Activated B cell treated with CpG ODN at 0.5 μM for 24 hours (primary cell): Measurements from ENCODE around the gene KAT6B. TPM values are rescaled to one million over a fixed set of nuclear protein-coding genes. Genes with fewer than 3 reads are reported as not detected.
"Not testable (repeated sequence)": the region's sequence is repeated elsewhere in the genome, so short reads cannot be mapped to it uniquely, and the experiment has no call there.

Experiments
- ATAC-seq: fragments of 200-7000 bp; cut with Tn5 transposase; one replicate; pipeline ENCODE4 v1.10.0; 2021; ENCODE audit warnings: low read depth, mild to moderate bottlenecking, moderate library complexity
- CTCF ChIA-PET: fragments of 350-600 bp; sonication (Branson Sonifier 250); formaldehyde crosslinking; loops from one replicate; lab custom pipeline; 2021; ENCODE audit warnings: antibody characterized with exemption; lab: Charles Lee
- POLR2A ChIA-PET: fragments of 350-600 bp; sonication (Branson Sonifier 250); formaldehyde crosslinking; loops from one replicate; lab custom pipeline; 2021; ENCODE audit warnings: antibody characterized with exemption; lab: Charles Lee
- DNase-seq: peaks from one replicate; pipeline ENCODE4 v3.0.0; 2022
- H3K27ac Mint-ChIP-seq: one replicate; pipeline ENCODE4 v1.8.0; 2020; ENCODE audit warnings: mixed read lengths
- H3K27me3 Mint-ChIP-seq: one replicate; pipeline ENCODE4 v1.8.0; 2021; ENCODE audit warnings: mixed read lengths
- H3K36me3 Mint-ChIP-seq: one replicate; pipeline ENCODE4 v1.8.0; 2021; ENCODE audit warnings: low read depth, mixed read lengths
- H3K4me1 Mint-ChIP-seq: one replicate; pipeline ENCODE4 v1.8.0; 2021; ENCODE audit warnings: mixed read lengths
- H3K4me3 Mint-ChIP-seq: one replicate; pipeline ENCODE4 v1.8.0; 2020; ENCODE audit warnings: mild to moderate bottlenecking, mixed read lengths
- H3K9me3 Mint-ChIP-seq: one replicate; pipeline ENCODE4 v1.8.0; 2020; ENCODE audit warnings: mixed read lengths
- intact Hi-C: fragments of 100-400 bp; cut with micrococcal nuclease; formaldehyde crosslinking; loops from one replicate; pipeline ENCODE4 v1.15.1; 2024
- total RNA-seq: library from RNA; stranded (reverse); gene quantifications from 2 replicates; pipeline ENCODE4 v1.2.3, GENCODE V29; 2022
- TF ChIP-seq, protein P1 (sequence below): fragments of 200-600 bp; IDR thresholded peaks from one replicate; pipeline ENCODE4 v1.8.0; 2022; ENCODE audit warnings: antibody characterized with exemption, mild to moderate bottlenecking

The KAT6B gene
- total RNA-seq, 1 donor from 2014 or later: 45.2 TPM

DNA sequence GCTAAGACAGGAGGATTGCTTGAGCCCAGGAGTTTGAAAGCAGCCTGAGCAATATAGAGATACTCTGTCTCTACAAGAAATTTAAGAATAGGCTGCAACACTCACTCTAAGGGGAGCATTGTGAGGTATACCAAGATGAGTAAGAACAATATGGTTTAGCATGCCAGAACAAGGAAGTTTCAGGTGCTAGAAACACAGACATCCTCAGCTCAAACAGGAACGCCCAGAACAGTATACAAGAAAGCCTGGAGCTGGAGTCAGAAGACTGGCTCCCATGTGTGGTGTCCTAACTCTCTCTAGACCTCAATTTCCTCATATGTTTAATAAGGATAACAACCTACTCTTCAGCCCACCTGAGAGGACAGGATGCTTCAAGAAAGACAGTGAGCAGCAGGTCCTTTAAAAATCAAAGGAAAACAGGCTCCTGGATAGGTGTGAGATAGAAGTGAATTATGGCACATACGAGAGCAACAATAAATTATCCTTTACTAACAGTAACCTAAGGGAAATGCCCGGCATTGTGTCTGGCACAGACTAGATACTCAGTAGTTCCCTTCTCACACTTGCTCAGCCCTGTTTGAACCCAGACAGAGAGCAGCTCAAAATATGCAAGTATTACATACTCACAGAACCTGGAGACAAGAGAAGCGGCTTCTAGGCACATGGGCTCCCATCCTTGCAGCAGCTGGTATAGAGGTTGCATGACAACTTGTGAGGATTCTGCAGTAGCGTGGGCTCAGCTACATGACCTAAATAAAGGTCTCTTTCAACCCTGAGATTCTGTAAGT lies 45.4 kb downstream of the KAT6B start:
- POLR2A ChIA-PET: interaction anchor here (1.2 kb wide), 1 partner anchor 17 kb away, joined by 4 read pairs; no protein-coding TSS in a partner anchor
- intact Hi-C loops: loop anchor here (2.0 kb wide), 1 partner anchor 17 kb away; no protein-coding TSS in a partner anchor

DNA sequence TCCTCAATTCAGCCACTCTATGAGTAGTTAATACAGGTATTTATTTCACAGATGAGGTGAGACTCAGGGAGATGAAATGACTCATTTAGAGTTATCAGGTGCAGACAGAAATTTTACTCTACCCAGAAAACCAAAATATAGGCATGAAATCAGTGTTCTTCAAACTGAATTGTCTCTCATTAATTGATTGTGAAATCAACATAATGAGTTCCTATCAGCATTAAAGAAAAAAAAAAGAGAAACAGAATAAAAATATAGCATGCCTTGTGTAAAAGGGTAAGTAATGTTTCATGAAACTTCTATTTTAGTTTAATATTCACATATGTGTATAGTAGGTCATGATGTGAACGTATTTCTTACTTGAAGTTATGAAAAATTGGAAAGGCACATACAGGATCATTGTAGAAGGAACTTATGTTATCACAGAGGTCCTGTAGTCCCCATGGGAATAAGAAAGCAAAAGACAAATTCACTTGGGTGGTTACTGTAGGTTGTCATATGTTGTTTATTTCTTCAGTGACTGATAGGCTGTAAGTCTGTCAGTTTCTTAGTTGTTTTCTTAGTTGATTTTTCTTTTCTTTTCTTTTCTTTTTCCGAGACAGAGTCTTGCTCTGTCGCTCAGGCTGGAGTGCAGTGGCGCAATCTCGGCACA lies 47.5 kb downstream of the KAT6B start:
- Mint-ChIP-seq H3K27me3 (no peaks in the 10 kb centered on the region), H3K36me3 (no peaks in the 10 kb centered on the region)

More for the DNA sequence above, 45.4 kb downstream of the KAT6B start:
- DNase-seq (no peak), ATAC-seq (peak; percentile 74)
- no peaks in the 10 kb centered on the region for H3K36me3 Mint-ChIP-seq
- no peak overlapping the region for H3K27ac Mint-ChIP-seq
- H3K27me3 Mint-ChIP-seq: no peaks in the 10 kb centered on the region
- H3K9me3 Mint-ChIP-seq: no peaks in the 10 kb centered on the region
- no peak overlapping the region for H3K4me3 Mint-ChIP-seq
- CTCF ChIA-PET: no interaction called here
- TF ChIP-seq, protein P1, sequence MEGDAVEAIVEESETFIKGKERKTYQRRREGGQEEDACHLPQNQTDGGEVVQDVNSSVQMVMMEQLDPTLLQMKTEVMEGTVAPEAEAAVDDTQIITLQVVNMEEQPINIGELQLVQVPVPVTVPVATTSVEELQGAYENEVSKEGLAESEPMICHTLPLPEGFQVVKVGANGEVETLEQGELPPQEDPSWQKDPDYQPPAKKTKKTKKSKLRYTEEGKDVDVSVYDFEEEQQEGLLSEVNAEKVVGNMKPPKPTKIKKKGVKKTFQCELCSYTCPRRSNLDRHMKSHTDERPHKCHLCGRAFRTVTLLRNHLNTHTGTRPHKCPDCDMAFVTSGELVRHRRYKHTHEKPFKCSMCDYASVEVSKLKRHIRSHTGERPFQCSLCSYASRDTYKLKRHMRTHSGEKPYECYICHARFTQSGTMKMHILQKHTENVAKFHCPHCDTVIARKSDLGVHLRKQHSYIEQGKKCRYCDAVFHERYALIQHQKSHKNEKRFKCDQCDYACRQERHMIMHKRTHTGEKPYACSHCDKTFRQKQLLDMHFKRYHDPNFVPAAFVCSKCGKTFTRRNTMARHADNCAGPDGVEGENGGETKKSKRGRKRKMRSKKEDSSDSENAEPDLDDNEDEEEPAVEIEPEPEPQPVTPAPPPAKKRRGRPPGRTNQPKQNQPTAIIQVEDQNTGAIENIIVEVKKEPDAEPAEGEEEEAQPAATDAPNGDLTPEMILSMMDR: no peak
- H3K4me1 Mint-ChIP-seq: peaks cover 55% of the 10 kb centered on the region

DNA sequence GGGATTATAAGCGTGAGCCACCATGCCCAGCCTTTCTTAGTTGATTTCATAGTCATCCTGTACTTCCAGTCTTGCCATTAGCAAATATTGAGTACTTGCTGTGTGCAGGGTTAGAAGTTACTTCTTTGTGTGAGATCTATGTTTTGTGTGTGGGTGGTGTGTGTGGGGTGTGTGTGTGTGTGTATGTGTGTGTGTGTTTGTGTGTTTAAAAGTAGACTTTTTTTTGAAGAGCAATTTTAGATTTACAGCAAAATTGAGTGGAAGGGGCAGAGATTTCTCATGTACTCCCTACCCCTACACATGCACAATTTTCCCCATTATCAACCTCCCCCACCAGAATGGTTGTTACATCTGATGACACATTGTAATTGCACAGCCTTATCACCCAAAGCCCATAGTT lies 48.2 kb downstream of the KAT6B start:
- H3K9me3 Mint-ChIP-seq: no peaks in the 10 kb centered on the region
- TF ChIP-seq, protein P1: no peak
- no peak for DNase-seq
- peaks cover 54% of the 10 kb centered on the region for H3K4me1 Mint-ChIP-seq
- no peaks in the 10 kb centered on the region for H3K27me3 Mint-ChIP-seq
- CTCF ChIA-PET: no interaction called here
- intact Hi-C loops: no loop called here
- POLR2A ChIA-PET: no interaction called here
- no peak overlapping the region for H3K4me3 Mint-ChIP-seq
- ATAC-seq: no peak
- no peaks in the 10 kb centered on the region for H3K36me3 Mint-ChIP-seq
- H3K27ac Mint-ChIP-seq: no peak overlapping the region

More for the DNA sequence above, 47.5 kb downstream of the KAT6B start:
- Mint-ChIP-seq H3K4me1 (peaks cover 52% of the 10 kb centered on the region), H3K27ac (no peak overlapping the region), H3K4me3 (no peak overlapping the region), H3K9me3 (no peaks in the 10 kb centered on the region)
- ATAC-seq (peak; percentile 64), DNase-seq (no peak)
- ChIA-PET POLR2A (no interaction called here), CTCF (no interaction called here)
- TF ChIP-seq, protein P1: no peak
- intact Hi-C loops: no loop called here

- Mint-ChIP-seq H3K9me3 (no peaks in the 10 kb centered on the region), H3K36me3 (no peaks in the 10 kb centered on the region), H3K4me3 (no peak overlapping the region), H3K27me3 (no peaks in the 10 kb centered on the region), H3K27ac (no peak overlapping the region), H3K4me1 (peaks cover 54% of the 10 kb centered on the region)
- DNase-seq (no peak), ATAC-seq (no peak)
- TF ChIP-seq, protein P1: no peak
- intact Hi-C loops: no loop called here
- POLR2A ChIA-PET: interaction anchor here (0.7 kb wide), 1 partner anchor 161 kb away, joined by 5 read pairs; no protein-coding TSS in a partner anchor
- CTCF ChIA-PET: no interaction called here
Measured at GRCh38 chr10:74875068-74875467, 48.7 kb downstream of the KAT6B start.

DNA sequence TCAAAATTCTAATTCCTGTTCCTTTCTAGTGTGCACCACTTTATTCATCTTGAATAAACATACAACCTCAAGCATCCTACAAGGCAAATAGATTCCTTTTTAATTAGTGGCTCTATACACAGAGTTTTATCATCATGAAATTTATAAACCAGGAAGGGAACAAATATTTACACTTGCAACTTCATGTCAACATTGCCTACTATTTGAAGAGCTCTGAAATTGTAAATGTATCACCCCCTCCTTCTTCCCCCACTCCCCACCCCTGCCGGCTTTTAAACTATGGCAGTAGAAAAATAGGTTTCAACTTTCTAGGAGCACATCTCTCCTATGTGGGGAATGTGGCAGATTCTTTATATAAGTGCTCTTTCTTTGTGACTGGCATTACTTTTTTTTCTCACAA lies 49.6 kb downstream of the KAT6B start:
- ChIA-PET CTCF (no interaction called here), POLR2A (interaction anchor here (0.7 kb wide), 1 partner anchor 160 kb away, joined by 5 read pairs; no protein-coding TSS in a partner anchor)
- TF ChIP-seq, protein P1: no peak
- H3K4me1 Mint-ChIP-seq: peaks cover 55% of the 10 kb centered on the region
- no peaks in the 10 kb centered on the region for H3K36me3 Mint-ChIP-seq
- H3K4me3 Mint-ChIP-seq: no peak overlapping the region
- H3K27ac Mint-ChIP-seq: no peak overlapping the region
- no peaks in the 10 kb centered on the region for H3K9me3 Mint-ChIP-seq
- intact Hi-C loops: no loop called here
- ATAC-seq: no peak
- no peaks in the 10 kb centered on the region for H3K27me3 Mint-ChIP-seq
- DNase-seq: no peak

DNA sequence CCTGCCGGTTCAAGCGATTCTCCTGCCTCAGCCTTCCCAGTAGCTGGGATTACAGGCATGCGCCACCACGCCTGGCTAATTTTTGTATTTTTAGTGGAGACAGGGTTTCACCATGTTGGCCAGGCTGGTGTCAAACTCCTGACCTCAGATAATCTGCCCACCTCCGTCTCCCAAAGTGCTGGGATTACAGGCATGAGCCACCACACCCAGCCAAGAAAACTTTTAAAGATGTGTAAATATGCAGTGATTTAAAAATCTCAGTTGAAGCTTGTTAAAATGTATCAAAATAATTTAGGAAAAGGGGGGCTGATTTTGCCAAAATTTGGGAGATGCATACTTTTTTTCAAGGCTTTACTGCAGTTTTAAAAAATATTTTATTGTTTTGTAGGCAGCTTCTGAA lies 50.7 kb downstream of the KAT6B start:
- POLR2A ChIA-PET, H3K9me3 Mint-ChIP-seq, DNase-seq, H3K27me3 Mint-ChIP-seq, ATAC-seq, CTCF ChIA-PET, H3K36me3 Mint-ChIP-seq, H3K4me3 Mint-ChIP-seq, H3K27ac Mint-ChIP-seq, intact Hi-C loops: not testable (repeated sequence)
- H3K4me1 Mint-ChIP-seq: peaks cover 45% of the 10 kb centered on the region
